Measurements from ENCODE around the gene CNN2. TPM values are rescaled to one million over a fixed set of nuclear protein-coding genes. Genes with fewer than 3 reads are reported as not detected.

The CNN2 gene
- total RNA-seq, 1 experiment from 2014 or later: 524 TPM

GRCh38 chr19:999379-999719 lies 27.1 kb upstream of the CNN2 start:
- H2BK15ac ChIP-seq (ENCODE audit: low read depth, low read length): no peak overlapping the region
- no peak overlapping the region for H3K23ac ChIP-seq (ENCODE audit: insufficient read length, low read depth, low read length)
- H4K20me1 ChIP-seq (ENCODE audit: control insufficient read depth, insufficient read depth, insufficient read length): peaks cover 4% of the 10 kb centered on the region
- Mint-ChIP-seq H3K27ac (no peak overlapping the region), H3K36me3 (ENCODE audit: insufficient read depth in 1 of 3, low read depth in 3 of 3) (no peaks in the 10 kb centered on the region; a peak in 1 of 7 replicates), H3K9me3 (no peaks in the 10 kb centered on the region; a peak in 1 of 5 replicates), H3K4me1 (peaks cover 5 to 10% of the 10 kb centered on the region in 2 experiments), H3K4me3 (peak overlapping the region in 1 of 2 experiments; percentile 65; a peak in 2 of 5 replicates), H3K27me3 (ENCODE audit: low read depth) (peaks cover 50% of the 10 kb centered on the region)
- no peak overlapping the region for H3K27ac ChIP-seq (ENCODE audit: insufficient read length, low read depth, low read length)
- no peak for DNase-seq
- H4K5ac ChIP-seq (ENCODE audit: insufficient read length, low read depth, low read length): no peak overlapping the region
- no peak overlapping the region for H3K4ac ChIP-seq (ENCODE audit: low read depth, low read length)
- H3K14ac ChIP-seq (ENCODE audit: insufficient read depth, low read length): no peak overlapping the region
- H2AK5ac ChIP-seq (ENCODE audit: insufficient read length, low read length): no peak overlapping the region
- no peak overlapping the region for H4K8ac ChIP-seq (replicated peaks; ENCODE audit: insufficient read length, low read depth, low read length)
- H2BK120ac ChIP-seq (ENCODE audit: low read depth, low read length, poor library complexity, severe bottlenecking): no peak overlapping the region
- peaks cover 10% of the 10 kb centered on the region for H3K27me3 ChIP-seq (ENCODE audit: insufficient read depth, low read length)
- no peak overlapping the region for H2AFZ ChIP-seq (ENCODE audit: low read length)
- H3K23me2 ChIP-seq (ENCODE audit: insufficient read length, low read depth, low read length, poor library complexity, severe bottlenecking): peaks cover 10% of the 10 kb centered on the region
- H3K18ac ChIP-seq (ENCODE audit: insufficient read length, low read depth, low read length): no peak overlapping the region
- WGBS (ENCODE audit: extremely low coverage, insufficient read length, low lambda C conversion rate): no CpG with 5 or more reads among the region's 3 CpGs
- no peak for TF ChIP-seq CTCF (conservative IDR thresholded peaks at IDR 0.05)
- no peaks in the 10 kb centered on the region for H3K4me1 ChIP-seq (ENCODE audit: insufficient read depth, low read length)
- H4K91ac ChIP-seq (ENCODE audit: insufficient read length, low read depth, low read length): no peak overlapping the region
- H3K56ac ChIP-seq (ENCODE audit: insufficient read length, low read depth, low read length): no peak overlapping the region
- no peaks in the 10 kb centered on the region for H3K79me1 ChIP-seq (ENCODE audit: insufficient read depth, low read depth, low read length, poor library complexity, severe bottlenecking)
- no peak overlapping the region for H3T11ph ChIP-seq (ENCODE audit: low read length)
- no peaks in the 10 kb centered on the region for H3K9me3 ChIP-seq (ENCODE audit: control insufficient read depth, low read depth, low read length)
- H2BK20ac ChIP-seq (ENCODE audit: low read depth, low read length, poor library complexity, severe bottlenecking): no peak overlapping the region
- no peak overlapping the region for H3K9ac ChIP-seq (ENCODE audit: extremely low read depth, insufficient read length, low read length)
- H3K79me2 ChIP-seq (ENCODE audit: insufficient read depth, low read length): 0 out of 2 replicates have a peak, but pooled peaks cover 2% of the 10 kb centered on the region
- no peak overlapping the region for H2BK12ac ChIP-seq (ENCODE audit: insufficient read length, low read depth, low read length)
- no peak overlapping the region for H2BK5ac ChIP-seq (ENCODE audit: insufficient read length, low read length)
- H3K4me2 ChIP-seq (ENCODE audit: insufficient read depth, insufficient read length, low read length): no peak overlapping the region

All from H9 (cell line).